HEK293T (cell line): ENCODE data around the gene RDH16.

Experiments
- ARNT ChIP-seq: fragments of 450-650 bp; IDR thresholded peaks from 2 replicates; pipeline ENCODE4 v1.6.1; 2017; ENCODE audit warnings: mild to moderate bottlenecking
- FOXA1 ChIP-seq: fragments of 450-650 bp; IDR thresholded peaks from 2 replicates; pipeline ENCODE4 v1.6.1; 2016; ENCODE audit warnings: mild to moderate bottlenecking
- FOXM1 ChIP-seq: fragments of 450-650 bp; IDR thresholded peaks from 2 replicates; pipeline ENCODE4 v1.6.1; 2017; ENCODE audit warnings: mild to moderate bottlenecking, borderline replicate concordance
- NFRKB ChIP-seq: fragments of 450-650 bp; IDR thresholded peaks from 2 replicates; pipeline ENCODE4 v1.6.1; 2016; ENCODE audit warnings: mild to moderate bottlenecking, moderate library complexity
- SP1 ChIP-seq: fragments of 450-650 bp; IDR thresholded peaks from 2 replicates; pipeline ENCODE4 v1.6.1; 2017
- SUZ12 ChIP-seq: fragments of 450-650 bp; IDR thresholded peaks from 2 replicates; pipeline ENCODE4 v1.6.1; 2016; ENCODE audit warnings: mild to moderate bottlenecking
- TARDBP ChIP-seq: fragments of 450-650 bp; IDR thresholded peaks from 2 replicates; pipeline ENCODE4 v1.6.1; 2016
- TF ChIP-seq, protein P1 (sequence below): fragments of 450-650 bp; IDR thresholded peaks from 2 replicates; pipeline ENCODE4 v1.6.1; 2016

GRCh38 chr12:56990648-56991318 is 33.4 kb upstream of the RDH16 start:
- TF ChIP-seq TARDBP (no peak), FOXM1 (no peak), ARNT (no peak), SP1 (no peak), SUZ12 (no peak), NFRKB (no peak), FOXA1 (no peak)
- TF ChIP-seq, protein P1, sequence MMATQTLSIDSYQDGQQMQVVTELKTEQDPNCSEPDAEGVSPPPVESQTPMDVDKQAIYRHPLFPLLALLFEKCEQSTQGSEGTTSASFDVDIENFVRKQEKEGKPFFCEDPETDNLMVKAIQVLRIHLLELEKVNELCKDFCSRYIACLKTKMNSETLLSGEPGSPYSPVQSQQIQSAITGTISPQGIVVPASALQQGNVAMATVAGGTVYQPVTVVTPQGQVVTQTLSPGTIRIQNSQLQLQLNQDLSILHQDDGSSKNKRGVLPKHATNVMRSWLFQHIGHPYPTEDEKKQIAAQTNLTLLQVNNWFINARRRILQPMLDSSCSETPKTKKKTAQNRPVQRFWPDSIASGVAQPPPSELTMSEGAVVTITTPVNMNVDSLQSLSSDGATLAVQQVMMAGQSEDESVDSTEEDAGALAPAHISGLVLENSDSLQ, result no peak
